HG02678 (cell line): ENCODE results near the gene GREM2.

ENCODE experiments used
- ATAC-seq: cut with Tn5 transposase; IDR thresholded peaks from one replicate; pipeline ENCODE4 v1.9.1; 2021; ENCODE audit warnings: mild to moderate bottlenecking, moderate library complexity; ENCODE audit not compliant: unreplicated experiment

The GREM2 gene

DNA sequence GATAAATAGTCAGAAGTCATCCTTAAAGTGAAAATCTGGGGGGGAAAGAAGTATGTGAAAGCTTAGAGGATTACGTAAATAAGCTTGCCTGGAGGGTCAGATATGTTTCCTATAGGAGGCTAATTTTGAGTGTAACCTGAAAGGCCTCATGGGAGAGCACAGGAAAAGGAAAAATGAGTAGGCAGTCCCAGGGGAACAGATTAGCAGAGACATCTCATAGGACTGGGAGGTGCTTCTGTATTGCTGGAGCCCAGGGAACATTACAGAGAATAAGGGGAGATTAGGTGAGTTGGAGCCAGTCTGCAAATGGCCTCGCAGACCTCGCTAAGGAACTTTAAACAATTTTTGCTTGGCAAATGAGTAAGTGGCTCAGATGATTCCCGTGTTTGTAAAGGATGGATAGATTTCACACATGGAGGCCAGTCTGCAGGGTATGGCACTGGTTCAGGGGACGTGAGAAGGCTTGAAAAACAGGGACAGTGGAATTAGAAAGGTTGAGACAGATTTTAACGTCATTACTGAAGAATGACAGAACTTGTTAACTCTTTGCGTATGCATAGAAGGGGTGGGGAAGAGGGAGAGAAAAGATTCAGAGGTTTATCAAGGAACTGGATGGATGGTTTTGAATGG, 149.1 kb downstream of the GREM2 start:
- no peak for ATAC-seq

DNA sequence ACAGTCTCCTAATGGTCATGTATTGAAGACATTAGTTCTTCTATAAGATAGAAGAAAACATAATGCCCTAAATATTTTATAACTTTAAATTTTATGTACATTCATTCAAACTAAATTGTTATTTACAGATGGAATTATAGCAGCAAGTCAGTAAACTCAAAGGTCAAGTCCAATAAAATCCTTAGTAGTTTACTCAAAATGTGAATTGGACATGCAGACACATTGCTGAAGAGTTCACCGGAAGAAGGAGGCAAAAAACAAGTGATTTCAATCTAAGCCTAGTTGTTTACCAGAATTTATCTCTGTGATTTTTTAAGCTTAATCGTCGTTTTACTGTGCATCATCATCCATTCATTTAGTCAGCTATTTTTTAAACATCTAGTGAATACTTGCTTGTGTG, 149.7 kb downstream of the GREM2 start:
- ATAC-seq, result no peak

- ATAC-seq, result no peak
Observed at GRCh38 chr1:240457203-240457602, 154.8 kb downstream of the GREM2 start.

- no peak for ATAC-seq
Observed at GRCh38 chr1:240455228-240455821, 156.6 kb downstream of the GREM2 start.

- ATAC-seq, result no peak
Observed at GRCh38 chr1:240445369-240445768, 166.6 kb downstream of the GREM2 start.

- no peak for ATAC-seq
Observed at GRCh38 chr1:240441669-240442068, 170.3 kb downstream of the GREM2 start.
